Measurements from ENCODE around the gene PADI2.

PADI2 gene

GRCh38 chr1:17043676-17044075 lies 75.6 kb downstream of the PADI2 start:
- no peak for TF ChIP-seq CTCF (conservative IDR thresholded peaks at IDR 0.05; ENCODE audit: low read length)

GRCh38 chr1:17040135-17040534 lies 79.1 kb downstream of the PADI2 start:
- TF ChIP-seq CTCF (conservative IDR thresholded peaks at IDR 0.05; ENCODE audit: low read length), result no peak
- no peak for DNase-seq (ENCODE audit: low read depth)
- H3K4me3 ChIP-seq (ENCODE audit: low read length), result no peak overlapping the region

More at GRCh38 chr1:17043676-17044075, 75.6 kb downstream of the PADI2 start:
- no peak for DNase-seq (ENCODE audit: low read depth)
- no peak overlapping the region for H3K4me3 ChIP-seq (ENCODE audit: low read length)

GRCh38 chr1:17039522-17039921 lies 79.7 kb downstream of the PADI2 start:
- no peak for DNase-seq (ENCODE audit: low read depth)
- no peak overlapping the region for H3K4me3 ChIP-seq (ENCODE audit: low read length)
- no peak for TF ChIP-seq CTCF (conservative IDR thresholded peaks at IDR 0.05; ENCODE audit: low read length)

- DNase-seq (ENCODE audit: low read depth), result no peak
- H3K4me3 ChIP-seq (ENCODE audit: low read length), result no peak overlapping the region
- no peak for TF ChIP-seq CTCF (conservative IDR thresholded peaks at IDR 0.05; ENCODE audit: low read length)
These were observed 85.8 kb downstream of the PADI2 start for GRCh38 chr1:17033481-17033880.

GRCh38 chr1:17032741-17033140 lies 86.5 kb downstream of the PADI2 start:
- no peak overlapping the region for H3K4me3 ChIP-seq (ENCODE audit: low read length)
- TF ChIP-seq CTCF (conservative IDR thresholded peaks at IDR 0.05; ENCODE audit: low read length), result no peak
- DNase-seq (ENCODE audit: low read depth), result peak; percentile 79

- no peak for TF ChIP-seq CTCF (conservative IDR thresholded peaks at IDR 0.05; ENCODE audit: low read length)
- H3K4me3 ChIP-seq (ENCODE audit: low read length), result no peak overlapping the region
- DNase-seq (ENCODE audit: low read depth), result no peak
These were observed 87.8 kb downstream of the PADI2 start for GRCh38 chr1:17031436-17031835.

GRCh38 chr1:17030206-17030605 lies 89.0 kb downstream of the PADI2 start:
- no peak for TF ChIP-seq CTCF (conservative IDR thresholded peaks at IDR 0.05; ENCODE audit: low read length)
- no peak for DNase-seq (ENCODE audit: low read depth)
- H3K4me3 ChIP-seq (ENCODE audit: low read length), result no peak overlapping the region

Measured in AG10803 (cell line).